SK-N-SH (cell line): Measurements from ENCODE around the gene BIRC6.

Experiments used
- EZH2phosphoT487 ChIP-seq: fragments of 200-600 bp; sonication (generic); IDR thresholded peaks from 2 replicates; pipeline ENCODE4 v1.6.1; 2017; ENCODE audit warnings: low read depth, mixed run types, mild to moderate bottlenecking, antibody characterized with exemption, moderate library complexity, borderline replicate concordance
- GABPA ChIP-seq: IDR thresholded peaks from 2 replicates; pipeline ENCODE4 v1.4.0; 2012; ENCODE audit warnings: low read depth, mild to moderate bottlenecking
- JUND ChIP-seq: IDR thresholded peaks from 2 replicates; pipeline ENCODE4 v1.4.0; 2012
- MXI1 ChIP-seq: IDR thresholded peaks from 2 replicates; pipeline ENCODE4 v1.6.1; 2012; ENCODE audit warnings: mild to moderate bottlenecking, low read depth, low read length, improper control_type of control experiment
- POLR2AphosphoS5 ChIP-seq: IDR thresholded peaks from 2 replicates; pipeline ENCODE4 v1.6.1; 2012; ENCODE audit warnings: low read depth, low read length
- RAD21 ChIP-seq: IDR thresholded peaks from 2 replicates; pipeline ENCODE4 v1.6.1; 2012; ENCODE audit warnings: mild to moderate bottlenecking, low read length
- SMC3 ChIP-seq: IDR thresholded peaks from 2 replicates; pipeline ENCODE4 v1.6.1; 2012; ENCODE audit warnings: low read depth, low read length, improper control_type of control experiment
- TAF1 ChIP-seq: IDR thresholded peaks from 2 replicates; pipeline ENCODE4 v1.6.1; 2012; ENCODE audit warnings: low read depth, mild to moderate bottlenecking, low read length, moderate library complexity, borderline replicate concordance
- YY1 ChIP-seq: IDR thresholded peaks from 2 replicates; pipeline ENCODE4 v1.4.0; 2012; ENCODE audit warnings: low read depth, mild to moderate bottlenecking
- TF ChIP-seq, protein P1 (sequence below): fragments of 200-600 bp; sonication (generic); IDR thresholded peaks from 2 replicates; pipeline ENCODE4 v1.6.1; 2017; ENCODE audit warnings: antibody characterized with exemption, mild to moderate bottlenecking, moderate library complexity
- TF ChIP-seq, protein P2 (sequence below): IDR thresholded peaks from 2 replicates; pipeline ENCODE4 v1.4.0; 2012; ENCODE audit warnings: low read depth, borderline replicate concordance
- TF ChIP-seq, protein P3 (sequence below): IDR thresholded peaks from 2 replicates; pipeline ENCODE4 v1.6.1; 2012; ENCODE audit warnings: mild to moderate bottlenecking, low read depth, low read length, moderate library complexity
- TF ChIP-seq, protein P4 (sequence below): IDR thresholded peaks from 2 replicates; pipeline ENCODE4; 2012

DNA sequence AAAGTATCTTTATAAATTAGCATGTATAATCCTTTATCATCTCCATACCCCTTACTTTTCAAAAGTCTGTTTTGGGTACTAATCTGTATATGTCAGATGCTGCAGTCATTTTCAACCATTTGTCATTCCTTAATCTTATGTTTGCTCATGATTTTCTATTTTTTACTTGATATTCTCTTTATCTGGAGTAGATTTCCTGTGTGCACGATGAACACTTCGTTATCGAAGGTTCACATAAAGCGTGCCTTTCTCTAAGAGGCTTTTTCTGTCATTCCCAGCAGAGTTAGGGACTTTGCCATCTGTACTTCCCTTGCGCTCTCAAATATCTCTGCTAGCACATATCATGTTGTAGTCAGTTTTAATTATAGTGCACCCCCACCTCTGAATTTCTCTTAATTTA lies 123.2 kb downstream of the BIRC6 start:
- TF ChIP-seq POLR2AphosphoS5 (no peak), MXI1 (no peak), RAD21 (no peak), YY1 (no peak), JUND (no peak), EZH2phosphoT487 (no peak), GABPA (no peak), SMC3 (no peak), TAF1 (no peak)
- TF ChIP-seq, protein P1, sequence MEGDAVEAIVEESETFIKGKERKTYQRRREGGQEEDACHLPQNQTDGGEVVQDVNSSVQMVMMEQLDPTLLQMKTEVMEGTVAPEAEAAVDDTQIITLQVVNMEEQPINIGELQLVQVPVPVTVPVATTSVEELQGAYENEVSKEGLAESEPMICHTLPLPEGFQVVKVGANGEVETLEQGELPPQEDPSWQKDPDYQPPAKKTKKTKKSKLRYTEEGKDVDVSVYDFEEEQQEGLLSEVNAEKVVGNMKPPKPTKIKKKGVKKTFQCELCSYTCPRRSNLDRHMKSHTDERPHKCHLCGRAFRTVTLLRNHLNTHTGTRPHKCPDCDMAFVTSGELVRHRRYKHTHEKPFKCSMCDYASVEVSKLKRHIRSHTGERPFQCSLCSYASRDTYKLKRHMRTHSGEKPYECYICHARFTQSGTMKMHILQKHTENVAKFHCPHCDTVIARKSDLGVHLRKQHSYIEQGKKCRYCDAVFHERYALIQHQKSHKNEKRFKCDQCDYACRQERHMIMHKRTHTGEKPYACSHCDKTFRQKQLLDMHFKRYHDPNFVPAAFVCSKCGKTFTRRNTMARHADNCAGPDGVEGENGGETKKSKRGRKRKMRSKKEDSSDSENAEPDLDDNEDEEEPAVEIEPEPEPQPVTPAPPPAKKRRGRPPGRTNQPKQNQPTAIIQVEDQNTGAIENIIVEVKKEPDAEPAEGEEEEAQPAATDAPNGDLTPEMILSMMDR, result no peak
- TF ChIP-seq, protein P2, sequence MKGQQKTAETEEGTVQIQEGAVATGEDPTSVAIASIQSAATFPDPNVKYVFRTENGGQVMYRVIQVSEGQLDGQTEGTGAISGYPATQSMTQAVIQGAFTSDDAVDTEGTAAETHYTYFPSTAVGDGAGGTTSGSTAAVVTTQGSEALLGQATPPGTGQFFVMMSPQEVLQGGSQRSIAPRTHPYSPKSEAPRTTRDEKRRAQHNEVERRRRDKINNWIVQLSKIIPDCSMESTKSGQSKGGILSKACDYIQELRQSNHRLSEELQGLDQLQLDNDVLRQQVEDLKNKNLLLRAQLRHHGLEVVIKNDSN, result no peak
- TF ChIP-seq, protein P3, sequence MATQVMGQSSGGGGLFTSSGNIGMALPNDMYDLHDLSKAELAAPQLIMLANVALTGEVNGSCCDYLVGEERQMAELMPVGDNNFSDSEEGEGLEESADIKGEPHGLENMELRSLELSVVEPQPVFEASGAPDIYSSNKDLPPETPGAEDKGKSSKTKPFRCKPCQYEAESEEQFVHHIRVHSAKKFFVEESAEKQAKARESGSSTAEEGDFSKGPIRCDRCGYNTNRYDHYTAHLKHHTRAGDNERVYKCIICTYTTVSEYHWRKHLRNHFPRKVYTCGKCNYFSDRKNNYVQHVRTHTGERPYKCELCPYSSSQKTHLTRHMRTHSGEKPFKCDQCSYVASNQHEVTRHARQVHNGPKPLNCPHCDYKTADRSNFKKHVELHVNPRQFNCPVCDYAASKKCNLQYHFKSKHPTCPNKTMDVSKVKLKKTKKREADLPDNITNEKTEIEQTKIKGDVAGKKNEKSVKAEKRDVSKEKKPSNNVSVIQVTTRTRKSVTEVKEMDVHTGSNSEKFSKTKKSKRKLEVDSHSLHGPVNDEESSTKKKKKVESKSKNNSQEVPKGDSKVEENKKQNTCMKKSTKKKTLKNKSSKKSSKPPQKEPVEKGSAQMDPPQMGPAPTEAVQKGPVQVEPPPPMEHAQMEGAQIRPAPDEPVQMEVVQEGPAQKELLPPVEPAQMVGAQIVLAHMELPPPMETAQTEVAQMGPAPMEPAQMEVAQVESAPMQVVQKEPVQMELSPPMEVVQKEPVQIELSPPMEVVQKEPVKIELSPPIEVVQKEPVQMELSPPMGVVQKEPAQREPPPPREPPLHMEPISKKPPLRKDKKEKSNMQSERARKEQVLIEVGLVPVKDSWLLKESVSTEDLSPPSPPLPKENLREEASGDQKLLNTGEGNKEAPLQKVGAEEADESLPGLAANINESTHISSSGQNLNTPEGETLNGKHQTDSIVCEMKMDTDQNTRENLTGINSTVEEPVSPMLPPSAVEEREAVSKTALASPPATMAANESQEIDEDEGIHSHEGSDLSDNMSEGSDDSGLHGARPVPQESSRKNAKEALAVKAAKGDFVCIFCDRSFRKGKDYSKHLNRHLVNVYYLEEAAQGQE, result no peak
- TF ChIP-seq, protein P4, sequence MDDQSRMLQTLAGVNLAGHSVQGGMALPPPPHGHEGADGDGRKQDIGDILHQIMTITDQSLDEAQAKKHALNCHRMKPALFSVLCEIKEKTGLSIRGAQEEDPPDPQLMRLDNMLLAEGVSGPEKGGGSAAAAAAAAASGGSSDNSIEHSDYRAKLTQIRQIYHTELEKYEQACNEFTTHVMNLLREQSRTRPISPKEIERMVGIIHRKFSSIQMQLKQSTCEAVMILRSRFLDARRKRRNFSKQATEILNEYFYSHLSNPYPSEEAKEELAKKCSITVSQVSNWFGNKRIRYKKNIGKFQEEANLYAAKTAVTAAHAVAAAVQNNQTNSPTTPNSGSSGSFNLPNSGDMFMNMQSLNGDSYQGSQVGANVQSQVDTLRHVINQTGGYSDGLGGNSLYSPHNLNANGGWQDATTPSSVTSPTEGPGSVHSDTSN, result no peak
